Activated naive CD8-positive, alpha-beta T cell treated with anti-CD3 and anti-CD28 coated beads, Interleukin-2, amount 50 U/mL, for 24 hours (primary cell): ENCODE data around the gene CEL.
"Not testable (repeated sequence)": the region's sequence is repeated elsewhere in the genome, so short reads cannot be mapped to it uniquely, and the experiment has no call there.

Experiments
- ATAC-seq: fragments of 150-1000 bp; cut with Tn5 transposase; one replicate; pipeline ENCODE4 v1.10.0; 2021
- DNase-seq: peaks from one replicate; pipeline ENCODE4 v3.0.0; 2021
- H3K27ac Mint-ChIP-seq: one replicate; pipeline ENCODE4 v1.8.0; 2021; ENCODE audit warnings: mild to moderate bottlenecking, mixed read lengths
- H3K27me3 Mint-ChIP-seq: one replicate; pipeline ENCODE4 v1.8.0; 2021; ENCODE audit warnings: mixed read lengths
- H3K36me3 Mint-ChIP-seq: one replicate; pipeline ENCODE4 v1.8.0; 2021; ENCODE audit warnings: low read depth, mixed read lengths
- H3K4me1 Mint-ChIP-seq: one replicate; pipeline ENCODE4 v1.8.0; 2021; ENCODE audit warnings: mixed read lengths
- H3K4me3 Mint-ChIP-seq: one replicate; pipeline ENCODE4 v1.8.0; 2021; ENCODE audit warnings: mild to moderate bottlenecking, moderate library complexity, mixed read lengths
- H3K9me3 Mint-ChIP-seq: one replicate; pipeline ENCODE4 v1.8.0; 2021; ENCODE audit warnings: mixed read lengths

CEL gene

DNA sequence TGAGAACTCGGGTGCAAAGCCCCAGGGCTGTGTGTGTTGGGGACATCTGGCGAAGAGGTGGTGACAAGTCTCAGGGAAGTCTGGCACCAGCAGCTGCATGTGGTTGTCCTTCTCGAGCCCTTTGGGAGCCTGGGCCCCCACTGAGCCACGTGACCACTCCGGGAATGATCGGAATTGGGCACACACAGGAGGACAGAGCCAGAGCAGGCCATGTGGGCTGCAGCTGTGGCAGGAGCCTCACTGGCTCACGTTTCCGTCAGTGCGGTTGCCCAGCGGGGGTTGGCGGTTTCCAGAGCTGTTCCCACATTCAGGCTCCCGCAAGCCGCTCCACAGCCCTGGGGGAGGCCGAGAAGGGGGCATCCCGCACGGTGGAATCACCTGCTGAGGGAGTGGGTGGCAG lies 6.8 kb upstream of the CEL start:
- no peaks in the 10 kb centered on the region for H3K9me3 Mint-ChIP-seq
- H3K4me1 Mint-ChIP-seq: peaks cover 35% of the 10 kb centered on the region
- no peak overlapping the region for H3K27ac Mint-ChIP-seq
- ATAC-seq (no peak), DNase-seq (no peak)
- H3K27me3 Mint-ChIP-seq: no peaks in the 10 kb centered on the region
- H3K36me3 Mint-ChIP-seq: peaks cover 37% of the 10 kb centered on the region
- no peak overlapping the region for H3K4me3 Mint-ChIP-seq

- H3K27ac Mint-ChIP-seq: no peak overlapping the region
- peaks cover 41% of the 10 kb centered on the region for H3K4me1 Mint-ChIP-seq
- no peak for ATAC-seq
- peaks cover 31% of the 10 kb centered on the region for H3K36me3 Mint-ChIP-seq
- H3K9me3 Mint-ChIP-seq: no peaks in the 10 kb centered on the region
- H3K27me3 Mint-ChIP-seq: no peaks in the 10 kb centered on the region
- no peak for DNase-seq
- no peak overlapping the region for H3K4me3 Mint-ChIP-seq
Observed at GRCh38 chr9:133055788-133056420, 5.9 kb upstream of the CEL start.

DNA sequence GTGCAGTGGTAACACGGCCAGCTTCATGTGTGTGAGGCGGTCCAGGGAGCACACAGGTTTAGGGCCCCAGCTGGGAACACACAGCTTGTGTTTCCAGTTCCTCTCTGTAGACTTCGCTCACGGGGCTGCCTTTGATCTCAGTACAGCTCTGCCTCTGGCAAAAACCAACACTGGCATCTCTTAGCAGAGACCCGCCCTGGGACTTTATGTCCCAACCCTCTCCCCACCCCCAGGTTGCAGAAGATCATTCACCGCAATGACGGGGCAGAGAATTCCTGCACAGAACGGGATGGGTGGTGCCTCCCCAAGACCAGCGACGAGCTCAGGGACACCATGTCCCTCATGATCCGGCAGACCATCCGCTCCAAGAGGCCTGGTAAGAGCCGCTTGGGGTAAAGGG lies 5.2 kb upstream of the CEL start:
- H3K9me3 Mint-ChIP-seq: no peaks in the 10 kb centered on the region
- no peaks in the 10 kb centered on the region for H3K27me3 Mint-ChIP-seq
- ATAC-seq (no peak), DNase-seq (no peak)
- H3K4me3 Mint-ChIP-seq: no peak overlapping the region
- H3K36me3 Mint-ChIP-seq: peaks cover 29% of the 10 kb centered on the region
- H3K27ac Mint-ChIP-seq: no peak overlapping the region
- peaks cover 44% of the 10 kb centered on the region for H3K4me1 Mint-ChIP-seq

GRCh38 chr9:133057006-133057405 lies 4.8 kb upstream of the CEL start:
- no peak overlapping the region for H3K4me3 Mint-ChIP-seq
- peaks cover 44% of the 10 kb centered on the region for H3K4me1 Mint-ChIP-seq
- H3K27me3 Mint-ChIP-seq: no peaks in the 10 kb centered on the region
- ATAC-seq (no peak), DNase-seq (no peak)
- H3K9me3 Mint-ChIP-seq: no peaks in the 10 kb centered on the region
- H3K36me3 Mint-ChIP-seq: peaks cover 29% of the 10 kb centered on the region
- H3K27ac Mint-ChIP-seq: no peak overlapping the region

- Mint-ChIP-seq H3K36me3 (peaks cover 27% of the 10 kb centered on the region), H3K27me3 (no peaks in the 10 kb centered on the region), H3K4me3 (no peak overlapping the region), H3K4me1 (peaks cover 44% of the 10 kb centered on the region), H3K9me3 (no peaks in the 10 kb centered on the region), H3K27ac (no peak overlapping the region)
- no peak for DNase-seq
- ATAC-seq: no peak
Observed at GRCh38 chr9:133057553-133057952, 4.2 kb upstream of the CEL start.

- ATAC-seq (no peak), DNase-seq (no peak)
- Mint-ChIP-seq H3K9me3 (no peaks in the 10 kb centered on the region), H3K36me3 (peaks cover 27% of the 10 kb centered on the region), H3K27ac (no peak overlapping the region), H3K27me3 (no peaks in the 10 kb centered on the region), H3K4me3 (no peak overlapping the region), H3K4me1 (peaks cover 44% of the 10 kb centered on the region)
Observed at GRCh38 chr9:133058071-133058470, 3.7 kb upstream of the CEL start.

DNA sequence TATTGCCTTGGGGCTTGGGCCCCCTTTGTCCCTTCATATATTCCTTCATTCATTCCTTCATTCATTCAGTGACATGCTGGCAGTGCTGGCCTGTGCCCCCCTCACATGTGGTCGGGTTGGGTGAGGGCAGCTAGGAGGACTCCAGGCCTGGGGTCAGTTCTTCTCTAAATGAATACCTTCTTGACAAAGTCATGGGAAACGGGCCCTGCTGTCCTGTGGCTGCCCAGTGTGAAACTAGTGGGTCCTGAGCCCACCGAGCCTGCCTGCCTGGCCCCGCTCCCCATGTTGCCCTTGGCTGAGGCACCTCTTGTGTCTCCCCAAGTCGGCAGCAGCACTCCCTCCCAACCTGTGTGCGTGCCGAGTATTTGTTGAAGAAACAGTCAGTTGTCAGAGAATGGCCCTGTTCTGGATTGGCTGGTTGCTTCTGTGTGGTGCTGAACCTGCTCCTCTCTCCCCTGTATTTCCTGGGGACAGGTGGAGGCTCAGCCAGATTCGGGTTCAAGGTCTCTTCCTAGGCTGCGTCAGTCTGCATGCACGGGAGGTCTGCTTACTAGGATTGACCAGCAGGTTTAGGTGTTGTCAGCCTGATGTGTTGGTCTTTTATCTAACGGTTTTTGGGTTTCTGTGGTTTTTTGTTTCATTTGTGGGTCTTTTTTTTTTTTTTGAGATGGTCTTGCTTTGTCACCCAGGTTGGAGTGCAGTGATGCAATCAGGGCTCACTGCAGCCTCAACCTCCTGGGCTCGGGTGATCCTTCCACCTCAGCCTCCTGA lies 3.0 kb upstream of the CEL start:
- Mint-ChIP-seq H3K4me1 (peaks cover 44% of the 10 kb centered on the region), H3K9me3 (no peaks in the 10 kb centered on the region), H3K4me3 (no peak overlapping the region), H3K36me3 (peaks cover 26% of the 10 kb centered on the region), H3K27ac (peak overlapping the region; percentile 66), H3K27me3 (no peaks in the 10 kb centered on the region)
- no peak for ATAC-seq
- DNase-seq: no peak

- H3K27me3 Mint-ChIP-seq: no peaks in the 10 kb centered on the region
- H3K9me3 Mint-ChIP-seq: no peaks in the 10 kb centered on the region
- peaks cover 19% of the 10 kb centered on the region for H3K36me3 Mint-ChIP-seq
- no peak overlapping the region for H3K4me3 Mint-ChIP-seq
- ATAC-seq (no peak), DNase-seq (no peak)
- peaks cover 44% of the 10 kb centered on the region for H3K4me1 Mint-ChIP-seq
- peak overlapping the region; percentile 66 for H3K27ac Mint-ChIP-seq
Observed at GRCh38 chr9:133059623-133060022, 2.2 kb upstream of the CEL start.

GRCh38 chr9:133060417-133060841 lies 1.4 kb upstream of the CEL start:
- peaks cover 19% of the 10 kb centered on the region for H3K36me3 Mint-ChIP-seq
- no peaks in the 10 kb centered on the region for H3K27me3 Mint-ChIP-seq
- no peak overlapping the region for H3K27ac Mint-ChIP-seq
- no peak overlapping the region for H3K4me3 Mint-ChIP-seq
- peaks cover 44% of the 10 kb centered on the region for H3K4me1 Mint-ChIP-seq
- H3K9me3 Mint-ChIP-seq: no peaks in the 10 kb centered on the region
- ATAC-seq (peak; percentile 30), DNase-seq (no peak)

- not testable (repeated sequence) for H3K27ac Mint-ChIP-seq
Observed at GRCh38 chr9:133061019-133061763, 590 bp upstream of the CEL start.

GRCh38 chr9:133062569-133062968 lies 788 bp downstream of the CEL start:
- not testable (repeated sequence) for H3K27ac Mint-ChIP-seq, H3K27me3 Mint-ChIP-seq, DNase-seq, H3K9me3 Mint-ChIP-seq, ATAC-seq, H3K4me3 Mint-ChIP-seq
- peaks cover 31% of the 10 kb centered on the region for H3K4me1 Mint-ChIP-seq
- peaks cover 12% of the 10 kb centered on the region for H3K36me3 Mint-ChIP-seq

More at GRCh38 chr9:133061019-133061763, 590 bp upstream of the CEL start:
- not testable (repeated sequence) for H3K4me3 Mint-ChIP-seq, H3K9me3 Mint-ChIP-seq, H3K27me3 Mint-ChIP-seq
- peaks cover 39% of the 10 kb centered on the region for H3K4me1 Mint-ChIP-seq
- ATAC-seq (peak; percentile 74), DNase-seq (peak; percentile 20)
- H3K36me3 Mint-ChIP-seq: peaks cover 17% of the 10 kb centered on the region

DNA sequence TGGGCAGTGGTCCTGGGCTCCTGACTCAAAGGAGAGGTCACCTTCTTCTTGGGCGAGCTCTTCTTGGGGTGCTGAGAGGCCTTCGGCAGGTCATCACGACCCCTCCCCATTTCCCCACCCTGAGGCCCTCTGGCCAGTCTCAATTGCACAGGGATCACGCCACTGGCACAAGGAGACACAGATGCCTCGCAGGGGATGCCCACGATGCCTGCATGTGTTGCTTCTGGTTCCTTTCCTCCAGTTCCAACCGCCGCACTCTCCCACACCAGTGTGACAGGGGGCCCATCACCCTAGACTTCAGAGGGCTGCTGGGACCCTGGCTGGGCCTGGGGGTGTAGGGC lies 1.3 kb downstream of the CEL start:
- DNase-seq (no peak), ATAC-seq (no peak)
- H3K9me3 Mint-ChIP-seq: no peaks in the 10 kb centered on the region
- no peaks in the 10 kb centered on the region for H3K27me3 Mint-ChIP-seq
- no peak overlapping the region for H3K27ac Mint-ChIP-seq
- H3K4me1 Mint-ChIP-seq: peaks cover 27% of the 10 kb centered on the region
- peaks cover 8% of the 10 kb centered on the region for H3K36me3 Mint-ChIP-seq
- no peak overlapping the region for H3K4me3 Mint-ChIP-seq

GRCh38 chr9:133063500-133064231 lies 1.9 kb downstream of the CEL start:
- DNase-seq (no peak), ATAC-seq (no peak)
- H3K4me3 Mint-ChIP-seq: no peak overlapping the region
- H3K27ac Mint-ChIP-seq: no peak overlapping the region
- H3K4me1 Mint-ChIP-seq: peaks cover 22% of the 10 kb centered on the region
- peaks cover 5% of the 10 kb centered on the region for H3K36me3 Mint-ChIP-seq
- no peaks in the 10 kb centered on the region for H3K9me3 Mint-ChIP-seq
- no peaks in the 10 kb centered on the region for H3K27me3 Mint-ChIP-seq

GRCh38 chr9:133064241-133065069 lies 2.7 kb downstream of the CEL start:
- H3K27ac Mint-ChIP-seq: no peak overlapping the region
- no peaks in the 10 kb centered on the region for H3K9me3 Mint-ChIP-seq
- H3K4me1 Mint-ChIP-seq: peaks cover 14% of the 10 kb centered on the region
- no peaks in the 10 kb centered on the region for H3K36me3 Mint-ChIP-seq
- H3K4me3 Mint-ChIP-seq: no peak overlapping the region
- ATAC-seq (no peak), DNase-seq (no peak)
- H3K27me3 Mint-ChIP-seq: no peaks in the 10 kb centered on the region
